GM23338 (cell line): ENCODE measurements around the gene ATP8A2. TPM values are rescaled to one million over a fixed set of nuclear protein-coding genes. Genes with fewer than 3 reads are reported as not detected.

Experiments used
- ATAC-seq: fragments of 200-7000 bp; cut with Tn5 transposase; 3 replicates; pipeline ENCODE4 v1.9.1; 2020
- DNase-seq: peaks from one replicate; pipeline ENCODE4 v3.0.0-alpha.2; 2015; ENCODE audit warnings: low spot score
- H2AFZ ChIP-seq: fragments of 200-600 bp; sonication (generic); 2 replicates; pipeline ENCODE4 v1.8.0; 2016; ENCODE audit warnings: antibody characterized with exemption, mild to moderate bottlenecking, moderate library complexity
- H3F3A ChIP-seq: fragments of 200-600 bp; sonication (generic); replicated peaks from 2 replicates; pipeline ENCODE4 v1.8.0; 2017; ENCODE audit warnings: antibody characterized with exemption, mixed run types, low read depth
- H3K27ac ChIP-seq: fragments of 200-600 bp; sonication (generic); 2 replicates; pipeline ENCODE4 v1.6.1; 2016; ENCODE audit warnings: low read depth
- H3K27me3 ChIP-seq: fragments of 200-600 bp; sonication (generic); 2 replicates; pipeline ENCODE4 v1.8.0; 2016; ENCODE audit warnings: mild to moderate bottlenecking, mixed run types, moderate library complexity; ENCODE audit not compliant: insufficient read depth
- H3K36me3 ChIP-seq: fragments of 200-600 bp; sonication (generic); 2 replicates; pipeline ENCODE4 v1.8.0; 2016; ENCODE audit warnings: mild to moderate bottlenecking; ENCODE audit not compliant: insufficient read depth
- H3K4me1 ChIP-seq: fragments of 200-600 bp; sonication (generic); 2 replicates; pipeline ENCODE4 v1.8.0; 2016; ENCODE audit warnings: mild to moderate bottlenecking, moderate library complexity; ENCODE audit not compliant: insufficient read depth
- H3K4me2 ChIP-seq: fragments of 200-600 bp; sonication (generic); 2 replicates; pipeline ENCODE4 v1.7.1; 2017; ENCODE audit warnings: mixed run types
- H3K4me3 ChIP-seq: fragments of 200-600 bp; sonication (generic); 2 replicates; pipeline ENCODE4 v1.6.1; 2016; ENCODE audit warnings: mixed run types
- H3K79me2 ChIP-seq: fragments of 200-600 bp; sonication (generic); replicated peaks from 2 replicates; pipeline ENCODE4 v1.8.0; 2017; ENCODE audit warnings: mild to moderate bottlenecking; ENCODE audit not compliant: insufficient read depth
- H3K9me2 ChIP-seq: fragments of 200-600 bp; sonication (generic); 2 replicates; pipeline ENCODE4 v1.8.0; 2017; ENCODE audit not compliant: insufficient read depth
- H4K20me1 ChIP-seq: fragments of 200-600 bp; sonication (generic); replicated peaks from 2 replicates; pipeline ENCODE4 v1.8.0; 2017; ENCODE audit warnings: mild to moderate bottlenecking; ENCODE audit not compliant: insufficient read depth
- H3K27ac Mint-ChIP-seq: 2 replicates; pipeline ENCODE4 v1.8.0; 2020; ENCODE audit warnings: inconsistent platforms, mild to moderate bottlenecking, moderate library complexity, mixed read lengths
- H3K27me3 Mint-ChIP-seq: 3 replicates; pipeline ENCODE4 v1.8.0; 2022; ENCODE audit warnings: low read depth, mild to moderate bottlenecking, moderate library complexity, mixed read lengths, inconsistent platforms; ENCODE audit not compliant: insufficient read depth, poor library complexity
- H3K36me3 Mint-ChIP-seq: 3 replicates; pipeline ENCODE4 v1.8.0; 2021; ENCODE audit warnings: low read depth, mild to moderate bottlenecking, inconsistent platforms, moderate library complexity, mixed read lengths
- H3K4me1 Mint-ChIP-seq: 3 replicates; pipeline ENCODE4 v1.8.0; 2020; ENCODE audit warnings: mild to moderate bottlenecking, inconsistent platforms, mixed read lengths
- H3K4me3 Mint-ChIP-seq: 3 replicates; pipeline ENCODE4 v1.8.0; 2021; ENCODE audit warnings: moderate library complexity, mild to moderate bottlenecking, inconsistent platforms, mixed read lengths
- H3K9me3 Mint-ChIP-seq: 3 replicates; pipeline ENCODE4 v1.8.0; 2020; ENCODE audit warnings: moderate library complexity, mild to moderate bottlenecking, inconsistent platforms, mixed read lengths
- CREB1 ChIP-seq: fragments of 250-450 bp; sonication (Bioruptor Pico); IDR thresholded peaks from 2 replicates; pipeline ENCODE4 v1.5.0; 2020; ENCODE audit warnings: low read depth, mild to moderate bottlenecking, moderate library complexity
- ETS1 ChIP-seq: IDR thresholded peaks from 2 replicates; pipeline ENCODE4 v1.6.1; 2016; ENCODE audit warnings: antibody characterized with exemption
- EZH2 ChIP-seq: fragments of 200-600 bp; sonication (generic); IDR thresholded peaks from one replicate; pipeline ENCODE4 v1.8.0; 2017; ENCODE audit warnings: antibody characterized with exemption, mild to moderate bottlenecking, low read depth; ENCODE audit not compliant: unreplicated experiment
- EZH2phosphoT487 ChIP-seq: fragments of 200-600 bp; sonication (generic); IDR thresholded peaks from one replicate; pipeline ENCODE4 v1.8.1; 2018; ENCODE audit warnings: antibody characterized with exemption; ENCODE audit not compliant: unreplicated experiment
- JUNB ChIP-seq: IDR thresholded peaks from one replicate; pipeline ENCODE4 v1.6.1; 2016; ENCODE audit warnings: antibody characterized with exemption; ENCODE audit not compliant: unreplicated experiment
- NANOG ChIP-seq: IDR thresholded peaks from 2 replicates; pipeline ENCODE4 v1.6.1; 2016; ENCODE audit warnings: antibody characterized with exemption, borderline replicate concordance
- POLR2AphosphoS5 ChIP-seq: IDR thresholded peaks from 2 replicates; pipeline ENCODE4 v1.6.1; 2016; ENCODE audit warnings: antibody characterized with exemption, low read depth
- STAT1 ChIP-seq: IDR thresholded peaks from one replicate; pipeline ENCODE4 v1.6.1; 2016; ENCODE audit warnings: antibody characterized with exemption; ENCODE audit not compliant: unreplicated experiment
- ZNF114 ChIP-seq: fragments of 250-450 bp; sonication (Bioruptor Pico); IDR thresholded peaks from 2 replicates; pipeline ENCODE4 v1.5.0; 2020; ENCODE audit warnings: mild to moderate bottlenecking, moderate library complexity
- ZNF331 ChIP-seq: fragments of 250-450 bp; sonication (Bioruptor Pico); IDR thresholded peaks from 2 replicates; pipeline ENCODE4 v1.5.0; 2020; ENCODE audit warnings: low read depth, mild to moderate bottlenecking, moderate library complexity
- ZNF462 ChIP-seq: fragments of 250-450 bp; sonication (Bioruptor Pico); IDR thresholded peaks from 2 replicates; pipeline ENCODE4 v1.5.0; 2020; ENCODE audit warnings: mild to moderate bottlenecking, moderate library complexity
- polyA plus RNA-seq: library from polyadenylated mRNA; unstranded; fragments of >200 nt; fragmentation: Nextera tagmentation; extraction: Ambion mirVana; gene quantifications from 2 replicates; pipeline ENCODE4 v1.2.1, GENCODE V29; 2016
- total RNA-seq: library from RNA; depleted of rRNA; stranded (reverse); fragments of >200 nt; shearing (Covaris generic); gene quantifications from 2 replicates; pipeline ENCODE4 v1.2.3, GENCODE V29; 2014
- TF ChIP-seq, protein P1 (sequence below), 2 experiments: fragments of 200-600 bp in 1 of 2; sonication (generic) in 1 of 2; conservative IDR thresholded peaks; 2 replicates each; pipeline versions ENCODE4 v1.5.1 to v1.6.1; 2016 to 2017; ENCODE audit warnings: antibody characterized with exemption in 2 of 2, low read depth in 2 of 2, mild to moderate bottlenecking in 2 of 2, moderate library complexity in 1 of 2
- TF ChIP-seq, protein P2 (sequence below): IDR thresholded peaks from one replicate; pipeline ENCODE4 v1.6.1; 2018; ENCODE audit warnings: antibody characterized with exemption; ENCODE audit not compliant: unreplicated experiment

The ATP8A2 gene
- total and polyA plus RNA-seq, 2 experiments from 2014 or later: 5.7 to 8.8 TPM

GRCh38 chr13:25778808-25779305, 407.1 kb downstream of the ATP8A2 start:
- H2AFZ ChIP-seq: no peak overlapping the region
- H3K27ac ChIP-seq: no peak overlapping the region
- no peak overlapping the region for H3K4me3 ChIP-seq
- no peaks in the 10 kb centered on the region for H3K9me2 ChIP-seq
- Mint-ChIP-seq H3K27me3 (peaks cover 2% of the 10 kb centered on the region), H3K4me1 (peaks cover 26% of the 10 kb centered on the region), H3K9me3 (no peaks in the 10 kb centered on the region), H3K4me3 (no peak overlapping the region), H3K36me3 (no peaks in the 10 kb centered on the region), H3K27ac (no peak overlapping the region)
- H3K79me2 ChIP-seq: no peaks in the 10 kb centered on the region
- no peaks in the 10 kb centered on the region for H3K27me3 ChIP-seq
- no peaks in the 10 kb centered on the region for H4K20me1 ChIP-seq
- TF ChIP-seq, protein P1, sequence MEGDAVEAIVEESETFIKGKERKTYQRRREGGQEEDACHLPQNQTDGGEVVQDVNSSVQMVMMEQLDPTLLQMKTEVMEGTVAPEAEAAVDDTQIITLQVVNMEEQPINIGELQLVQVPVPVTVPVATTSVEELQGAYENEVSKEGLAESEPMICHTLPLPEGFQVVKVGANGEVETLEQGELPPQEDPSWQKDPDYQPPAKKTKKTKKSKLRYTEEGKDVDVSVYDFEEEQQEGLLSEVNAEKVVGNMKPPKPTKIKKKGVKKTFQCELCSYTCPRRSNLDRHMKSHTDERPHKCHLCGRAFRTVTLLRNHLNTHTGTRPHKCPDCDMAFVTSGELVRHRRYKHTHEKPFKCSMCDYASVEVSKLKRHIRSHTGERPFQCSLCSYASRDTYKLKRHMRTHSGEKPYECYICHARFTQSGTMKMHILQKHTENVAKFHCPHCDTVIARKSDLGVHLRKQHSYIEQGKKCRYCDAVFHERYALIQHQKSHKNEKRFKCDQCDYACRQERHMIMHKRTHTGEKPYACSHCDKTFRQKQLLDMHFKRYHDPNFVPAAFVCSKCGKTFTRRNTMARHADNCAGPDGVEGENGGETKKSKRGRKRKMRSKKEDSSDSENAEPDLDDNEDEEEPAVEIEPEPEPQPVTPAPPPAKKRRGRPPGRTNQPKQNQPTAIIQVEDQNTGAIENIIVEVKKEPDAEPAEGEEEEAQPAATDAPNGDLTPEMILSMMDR (conservative IDR thresholded peaks at IDR 0.05; ENCODE audit: low read depth in 2 of 2): no peak
- TF ChIP-seq ZNF462: no peak
- TF ChIP-seq, protein P2, sequence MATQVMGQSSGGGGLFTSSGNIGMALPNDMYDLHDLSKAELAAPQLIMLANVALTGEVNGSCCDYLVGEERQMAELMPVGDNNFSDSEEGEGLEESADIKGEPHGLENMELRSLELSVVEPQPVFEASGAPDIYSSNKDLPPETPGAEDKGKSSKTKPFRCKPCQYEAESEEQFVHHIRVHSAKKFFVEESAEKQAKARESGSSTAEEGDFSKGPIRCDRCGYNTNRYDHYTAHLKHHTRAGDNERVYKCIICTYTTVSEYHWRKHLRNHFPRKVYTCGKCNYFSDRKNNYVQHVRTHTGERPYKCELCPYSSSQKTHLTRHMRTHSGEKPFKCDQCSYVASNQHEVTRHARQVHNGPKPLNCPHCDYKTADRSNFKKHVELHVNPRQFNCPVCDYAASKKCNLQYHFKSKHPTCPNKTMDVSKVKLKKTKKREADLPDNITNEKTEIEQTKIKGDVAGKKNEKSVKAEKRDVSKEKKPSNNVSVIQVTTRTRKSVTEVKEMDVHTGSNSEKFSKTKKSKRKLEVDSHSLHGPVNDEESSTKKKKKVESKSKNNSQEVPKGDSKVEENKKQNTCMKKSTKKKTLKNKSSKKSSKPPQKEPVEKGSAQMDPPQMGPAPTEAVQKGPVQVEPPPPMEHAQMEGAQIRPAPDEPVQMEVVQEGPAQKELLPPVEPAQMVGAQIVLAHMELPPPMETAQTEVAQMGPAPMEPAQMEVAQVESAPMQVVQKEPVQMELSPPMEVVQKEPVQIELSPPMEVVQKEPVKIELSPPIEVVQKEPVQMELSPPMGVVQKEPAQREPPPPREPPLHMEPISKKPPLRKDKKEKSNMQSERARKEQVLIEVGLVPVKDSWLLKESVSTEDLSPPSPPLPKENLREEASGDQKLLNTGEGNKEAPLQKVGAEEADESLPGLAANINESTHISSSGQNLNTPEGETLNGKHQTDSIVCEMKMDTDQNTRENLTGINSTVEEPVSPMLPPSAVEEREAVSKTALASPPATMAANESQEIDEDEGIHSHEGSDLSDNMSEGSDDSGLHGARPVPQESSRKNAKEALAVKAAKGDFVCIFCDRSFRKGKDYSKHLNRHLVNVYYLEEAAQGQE: no peak
- no peak for TF ChIP-seq ZNF331
- no peak for TF ChIP-seq JUNB
- TF ChIP-seq ZNF114: no peak
- TF ChIP-seq NANOG: no peak
- TF ChIP-seq ETS1: no peak
- TF ChIP-seq STAT1: no peak
- TF ChIP-seq CREB1 (CRISPR knock-in tag): no peak
- TF ChIP-seq EZH2phosphoT487: no peak
- TF ChIP-seq EZH2: no peak
- no peak for TF ChIP-seq POLR2AphosphoS5
- no peaks in the 10 kb centered on the region; the same call in none of the 2 replicates for H3K4me1 ChIP-seq
- H3F3A ChIP-seq: no peaks in the 10 kb centered on the region
- ATAC-seq: no peak
- no peaks in the 10 kb centered on the region for H3K36me3 ChIP-seq
- H3K4me2 ChIP-seq: no peak overlapping the region
- no peak for DNase-seq
